ENCODE results near the gene UBE2G2. TPM values are rescaled to one million over a fixed set of nuclear protein-coding genes. Genes with fewer than 3 reads are reported as not detected.

Gene UBE2G2
- total and polyA plus RNA-seq, 2 experiments from 2014 or later = 55.2 to 61.6 TPM

DNA sequence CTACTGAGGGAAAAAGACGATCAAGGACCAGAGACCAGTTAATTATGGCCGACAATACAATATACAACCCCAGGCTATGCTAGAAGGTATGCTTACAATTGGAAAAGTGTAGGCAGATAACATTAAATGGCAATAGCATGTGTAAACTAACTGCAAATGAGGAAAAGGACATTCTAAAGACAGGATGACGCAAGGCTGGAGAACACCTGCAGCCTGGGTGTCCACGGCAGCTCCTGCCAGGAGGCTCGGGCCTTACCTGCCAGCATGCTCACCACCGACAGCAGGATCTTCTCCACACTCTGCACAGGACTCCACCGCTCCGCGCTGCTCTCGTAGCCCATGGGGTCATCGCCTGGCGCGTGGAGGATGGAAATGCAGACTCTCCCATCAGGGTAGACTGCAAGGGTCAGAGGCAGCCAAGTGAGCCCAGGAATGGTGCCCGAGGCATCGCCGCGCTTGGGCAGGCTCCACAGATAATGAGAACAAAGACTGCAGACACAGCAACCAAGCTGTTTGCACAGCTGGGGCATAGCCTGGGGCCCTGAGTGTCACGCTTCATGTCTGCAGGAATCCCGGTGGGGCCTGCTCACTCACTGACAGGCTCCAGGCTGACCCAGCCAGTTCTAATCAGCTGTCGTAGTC lies 28.2 kb downstream of the UBE2G2 start:
- Histone ChIP-seq H3K9me3 (ENCODE audit: low read depth) (no peaks in the 10 kb centered on the region), H4K20me1 (ENCODE audit: insufficient read depth, poor library complexity, severe bottlenecking) (no peaks in the 10 kb centered on the region), H2AFZ (no peak overlapping the region), H3K27me3 (no peaks in the 10 kb centered on the region), H3K4me1 (ENCODE audit: insufficient read depth) (no peaks in the 10 kb centered on the region), H3K4me2 (no peak overlapping the region), H3K36me3 (replicated peaks; ENCODE audit: insufficient read depth, low read depth) (no peaks in the 10 kb centered on the region), H3K9me2 (replicated peaks; ENCODE audit: insufficient read depth) (no peaks in the 10 kb centered on the region), H3K4me3 (no peak overlapping the region), H3K27ac (no peak overlapping the region), H3K79me2 (peaks cover 9% of the 10 kb centered on the region)
- DNase-seq (ENCODE audit: low spot score) = no peak
- 79% methylated on average over 20 of the region's 20 CpGs for WGBS (ENCODE audit: low lambda C conversion rate, missing lambda C conversion rate)
- TF ChIP-seq, protein P1, sequence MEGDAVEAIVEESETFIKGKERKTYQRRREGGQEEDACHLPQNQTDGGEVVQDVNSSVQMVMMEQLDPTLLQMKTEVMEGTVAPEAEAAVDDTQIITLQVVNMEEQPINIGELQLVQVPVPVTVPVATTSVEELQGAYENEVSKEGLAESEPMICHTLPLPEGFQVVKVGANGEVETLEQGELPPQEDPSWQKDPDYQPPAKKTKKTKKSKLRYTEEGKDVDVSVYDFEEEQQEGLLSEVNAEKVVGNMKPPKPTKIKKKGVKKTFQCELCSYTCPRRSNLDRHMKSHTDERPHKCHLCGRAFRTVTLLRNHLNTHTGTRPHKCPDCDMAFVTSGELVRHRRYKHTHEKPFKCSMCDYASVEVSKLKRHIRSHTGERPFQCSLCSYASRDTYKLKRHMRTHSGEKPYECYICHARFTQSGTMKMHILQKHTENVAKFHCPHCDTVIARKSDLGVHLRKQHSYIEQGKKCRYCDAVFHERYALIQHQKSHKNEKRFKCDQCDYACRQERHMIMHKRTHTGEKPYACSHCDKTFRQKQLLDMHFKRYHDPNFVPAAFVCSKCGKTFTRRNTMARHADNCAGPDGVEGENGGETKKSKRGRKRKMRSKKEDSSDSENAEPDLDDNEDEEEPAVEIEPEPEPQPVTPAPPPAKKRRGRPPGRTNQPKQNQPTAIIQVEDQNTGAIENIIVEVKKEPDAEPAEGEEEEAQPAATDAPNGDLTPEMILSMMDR (IDR thresholded peaks at IDR 0.05; ENCODE audit: poor library complexity) = no peak
- TF ChIP-seq EZH2phosphoT487 (IDR thresholded peaks at IDR 0.05; ENCODE audit: low read depth, severe bottlenecking, unreplicated experiment) (no peak), EZH2 (IDR thresholded peaks at IDR 0.05; ENCODE audit: borderline replicate concordance) (no peak)

DNA sequence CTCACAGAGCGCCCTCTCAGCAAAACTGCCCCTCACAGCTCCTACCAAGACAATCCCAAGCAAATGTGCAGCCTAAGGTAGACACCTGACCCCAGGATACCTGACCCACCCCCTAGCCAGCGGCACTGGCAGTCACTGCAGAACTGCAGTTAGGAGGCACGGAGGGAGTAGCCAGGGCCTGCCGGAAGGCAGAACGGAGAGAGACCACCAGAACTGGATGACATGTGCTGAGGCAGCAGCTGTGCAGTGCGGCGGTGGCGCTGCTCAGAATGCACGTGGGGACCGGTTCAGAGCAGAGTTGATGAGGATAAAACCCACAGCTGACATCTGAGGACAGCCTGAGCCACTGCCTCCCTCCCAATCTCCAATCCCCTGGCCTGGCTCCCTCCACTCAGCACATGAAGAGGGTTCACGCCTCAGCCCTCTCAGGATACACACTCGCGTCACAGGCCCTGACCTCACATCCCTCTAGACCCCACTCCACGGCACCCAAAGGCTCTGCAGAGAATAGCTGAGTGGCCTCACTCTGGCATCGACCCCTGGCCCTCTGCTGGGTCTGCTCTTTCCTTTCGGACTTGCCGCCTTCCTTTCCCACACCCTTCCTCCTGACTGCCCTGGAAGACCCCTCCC lies 29.6 kb downstream of the UBE2G2 start:
- Histone ChIP-seq H3K9me2 (replicated peaks; ENCODE audit: insufficient read depth) (no peaks in the 10 kb centered on the region), H3K27me3 (no peaks in the 10 kb centered on the region), H3K27ac (no peak overlapping the region), H4K20me1 (ENCODE audit: insufficient read depth, poor library complexity, severe bottlenecking) (no peaks in the 10 kb centered on the region), H3K4me2 (no peak overlapping the region), H3K79me2 (peaks cover 3% of the 10 kb centered on the region), H3K4me1 (ENCODE audit: insufficient read depth) (no peaks in the 10 kb centered on the region), H3K9me3 (ENCODE audit: low read depth) (no peaks in the 10 kb centered on the region), H2AFZ (no peak overlapping the region), H3K4me3 (no peak overlapping the region), H3K36me3 (replicated peaks; ENCODE audit: insufficient read depth, low read depth) (no peaks in the 10 kb centered on the region)
- 94% methylated on average over 17 of the region's 17 CpGs for WGBS (ENCODE audit: low lambda C conversion rate, missing lambda C conversion rate)
- no peak for DNase-seq (ENCODE audit: low spot score)
- TF ChIP-seq, protein P1 (IDR thresholded peaks at IDR 0.05; ENCODE audit: poor library complexity) = no peak
- TF ChIP-seq EZH2 (IDR thresholded peaks at IDR 0.05; ENCODE audit: borderline replicate concordance) (no peak), EZH2phosphoT487 (IDR thresholded peaks at IDR 0.05; ENCODE audit: low read depth, severe bottlenecking, unreplicated experiment) (no peak)

DNA sequence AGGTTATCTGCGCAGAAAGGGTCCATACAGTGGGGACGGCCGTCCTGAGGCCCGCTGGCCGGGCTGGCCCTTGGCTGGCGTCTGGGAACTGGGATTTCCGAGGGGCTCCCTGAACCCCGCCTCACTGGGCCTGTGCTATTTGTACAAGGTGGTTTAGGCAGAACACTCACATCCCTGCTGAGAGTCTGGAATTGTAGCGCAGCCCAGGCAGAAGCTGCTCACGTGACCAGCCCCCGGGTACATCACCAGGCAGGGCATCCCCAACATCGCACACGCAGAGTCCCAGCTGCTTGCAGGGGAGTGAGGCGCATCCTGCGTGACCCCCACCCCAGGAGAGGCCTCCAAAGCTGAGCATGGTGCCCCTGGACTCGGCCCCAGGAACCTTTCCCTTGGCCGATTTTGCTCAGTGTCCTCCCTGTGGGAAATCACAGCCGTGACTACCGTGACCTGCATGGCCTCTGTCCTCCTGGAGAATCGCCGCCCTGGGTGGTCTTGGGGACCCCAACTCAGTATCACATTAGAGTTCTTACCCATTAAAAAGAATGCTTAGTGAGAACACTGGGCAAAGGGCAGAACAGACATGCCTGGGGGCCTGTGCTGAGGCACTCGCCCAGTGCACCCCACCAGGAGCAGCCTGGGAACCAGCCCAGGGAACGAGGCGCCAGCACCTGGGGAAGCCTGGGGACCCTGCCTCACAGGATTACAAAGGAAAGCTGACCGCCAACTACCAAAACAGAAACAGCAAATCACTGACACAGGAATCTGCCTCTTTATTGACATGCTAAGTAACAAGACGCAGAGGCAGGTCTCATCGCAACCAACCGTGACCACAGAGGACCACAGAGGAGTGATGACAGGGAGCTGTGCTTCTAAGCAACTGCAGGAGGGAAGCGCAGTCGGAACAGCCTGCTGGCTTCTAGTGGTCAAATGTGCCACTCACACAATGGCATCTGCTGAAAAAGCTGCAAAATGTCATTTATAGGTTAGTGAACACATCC lies 33.5 kb downstream of the UBE2G2 start:
- H3K4me3 ChIP-seq = no peak overlapping the region
- H3K36me3 ChIP-seq (replicated peaks; ENCODE audit: insufficient read depth, low read depth) = no peaks in the 10 kb centered on the region
- H3K4me1 ChIP-seq (ENCODE audit: insufficient read depth) = no peaks in the 10 kb centered on the region
- TF ChIP-seq EZH2 (IDR thresholded peaks at IDR 0.05; ENCODE audit: borderline replicate concordance) = no peak
- TF ChIP-seq, protein P1 (IDR thresholded peaks at IDR 0.05; ENCODE audit: poor library complexity) = no peak
- no peak overlapping the region for H3K27ac ChIP-seq
- H3K79me2 ChIP-seq = no peaks in the 10 kb centered on the region
- no peak overlapping the region for H3K4me2 ChIP-seq
- H4K20me1 ChIP-seq (ENCODE audit: insufficient read depth, poor library complexity, severe bottlenecking) = no peaks in the 10 kb centered on the region
- DNase-seq (ENCODE audit: low spot score) = no peak
- H3K9me3 ChIP-seq (ENCODE audit: low read depth) = no peaks in the 10 kb centered on the region
- WGBS (ENCODE audit: low lambda C conversion rate, missing lambda C conversion rate) = 88% methylated on average over 30 of the region's 30 CpGs
- H3K9me2 ChIP-seq (replicated peaks; ENCODE audit: insufficient read depth) = no peaks in the 10 kb centered on the region
- no peak overlapping the region for H2AFZ ChIP-seq
- H3K27me3 ChIP-seq = no peaks in the 10 kb centered on the region
